Prostate gland (tissue), 2 donors: ENCODE data around the gene DDAH1.

Source experiments
- POLR2AphosphoS5 ChIP-seq: sonication (generic); formaldehyde crosslinking; IDR thresholded peaks from one replicate; pipeline ENCODE4 v1.6.1; 2017; ENCODE audit warnings: antibody characterized with exemption
- TF ChIP-seq, protein P1 (sequence below), 4 experiments: fragments of 200-600 bp in 2 of 4; fragments of 450-650 bp in 2 of 4; sonication (generic) in 2 of 4; IDR thresholded peaks; 1 replicate in 3 of 4; 2 replicates in 1 of 4; pipeline ENCODE4 v1.5.1; 2016 to 2019; ENCODE audit warnings: antibody characterized with exemption in 4 of 4, mild to moderate bottlenecking in 2 of 4, moderate library complexity in 2 of 4

DNA sequence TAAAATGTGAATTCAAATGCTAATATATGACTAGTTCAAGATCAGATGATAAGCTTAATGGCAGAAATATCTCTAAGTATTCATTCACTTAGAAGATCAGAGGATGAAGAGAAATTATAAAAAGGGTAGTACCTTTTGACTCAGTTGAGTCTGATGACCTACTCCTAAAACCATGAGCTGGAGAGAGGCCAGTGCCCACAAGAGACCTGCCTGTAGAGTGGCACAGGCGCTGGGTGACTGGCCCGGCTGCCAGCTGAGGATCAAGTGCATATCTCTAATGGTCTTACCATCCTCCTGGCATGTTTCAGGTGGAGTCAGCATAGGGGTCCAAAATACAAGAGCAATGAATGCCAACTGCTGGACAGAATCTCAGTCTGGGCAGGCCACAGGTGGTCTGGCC, 14.1 kb downstream of the DDAH1 start:
- TF ChIP-seq, protein P1, sequence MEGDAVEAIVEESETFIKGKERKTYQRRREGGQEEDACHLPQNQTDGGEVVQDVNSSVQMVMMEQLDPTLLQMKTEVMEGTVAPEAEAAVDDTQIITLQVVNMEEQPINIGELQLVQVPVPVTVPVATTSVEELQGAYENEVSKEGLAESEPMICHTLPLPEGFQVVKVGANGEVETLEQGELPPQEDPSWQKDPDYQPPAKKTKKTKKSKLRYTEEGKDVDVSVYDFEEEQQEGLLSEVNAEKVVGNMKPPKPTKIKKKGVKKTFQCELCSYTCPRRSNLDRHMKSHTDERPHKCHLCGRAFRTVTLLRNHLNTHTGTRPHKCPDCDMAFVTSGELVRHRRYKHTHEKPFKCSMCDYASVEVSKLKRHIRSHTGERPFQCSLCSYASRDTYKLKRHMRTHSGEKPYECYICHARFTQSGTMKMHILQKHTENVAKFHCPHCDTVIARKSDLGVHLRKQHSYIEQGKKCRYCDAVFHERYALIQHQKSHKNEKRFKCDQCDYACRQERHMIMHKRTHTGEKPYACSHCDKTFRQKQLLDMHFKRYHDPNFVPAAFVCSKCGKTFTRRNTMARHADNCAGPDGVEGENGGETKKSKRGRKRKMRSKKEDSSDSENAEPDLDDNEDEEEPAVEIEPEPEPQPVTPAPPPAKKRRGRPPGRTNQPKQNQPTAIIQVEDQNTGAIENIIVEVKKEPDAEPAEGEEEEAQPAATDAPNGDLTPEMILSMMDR (IDR thresholded peaks at IDR 0.05), result no peak
- no peak for TF ChIP-seq POLR2AphosphoS5
